ELF-1 (cell line): ENCODE results near the gene MPL.

Source experiments
- DNase-seq: peaks from one replicate; pipeline ENCODE4 v3.0.0-alpha.2; 2016; ENCODE audit warnings: low read depth, low spot score

The MPL gene

GRCh38 chr1:43305926-43306687 is 31.5 kb upstream of the MPL start:
- DNase-seq = no peak

- no peak for DNase-seq
Measured at GRCh38 chr1:43306688-43307457, 30.7 kb upstream of the MPL start.

- DNase-seq = no peak
Measured at GRCh38 chr1:43307458-43308158, 30.0 kb upstream of the MPL start.

GRCh38 chr1:43308635-43309404 is 28.8 kb upstream of the MPL start:
- no peak for DNase-seq

- no peak for DNase-seq
Measured at GRCh38 chr1:43309405-43310025, 28.1 kb upstream of the MPL start.

GRCh38 chr1:43311521-43311920 is 26.1 kb upstream of the MPL start:
- DNase-seq = no peak

GRCh38 chr1:43312212-43312623 is 25.4 kb upstream of the MPL start:
- DNase-seq = no peak

- no peak for DNase-seq
Measured at GRCh38 chr1:43312663-43313515, 24.7 kb upstream of the MPL start.

- DNase-seq = no peak
Measured at GRCh38 chr1:43313771-43314170, 23.8 kb upstream of the MPL start.

GRCh38 chr1:43314233-43314632 is 23.4 kb upstream of the MPL start:
- DNase-seq = no peak

GRCh38 chr1:43315481-43315880 is 22.1 kb upstream of the MPL start:
- no peak for DNase-seq

GRCh38 chr1:43315963-43316737 is 21.5 kb upstream of the MPL start:
- no peak for DNase-seq

- DNase-seq = no peak
Measured at GRCh38 chr1:43316738-43317520, 20.7 kb upstream of the MPL start.

- DNase-seq = no peak
Measured at GRCh38 chr1:43317817-43318471, 19.7 kb upstream of the MPL start.

GRCh38 chr1:43318831-43319230 is 18.8 kb upstream of the MPL start:
- no peak for DNase-seq

GRCh38 chr1:43319288-43319687 is 18.3 kb upstream of the MPL start:
- DNase-seq = no peak

GRCh38 chr1:43319766-43320165 is 17.9 kb upstream of the MPL start:
- no peak for DNase-seq

GRCh38 chr1:43321331-43321891 is 16.2 kb upstream of the MPL start:
- no peak for DNase-seq
